Heart left ventricle (tissue), 13 donors: Measurements from ENCODE around the gene C10orf53.

ENCODE experiments used
- CTCF ChIP-seq, 12 donors: fragments of 200-600 bp; sonication (generic) in 4 of 12; IDR thresholded peaks; one replicate each; pipeline versions ENCODE4 v1.5.0 to v1.8.0; 2018 to 2022; ENCODE audit warnings: antibody characterized with exemption in 12 of 12, mild to moderate bottlenecking in 5 of 12
- POLR2A ChIP-seq, 2 donors: fragments of 450-650 bp; IDR thresholded peaks; one replicate each; pipeline ENCODE4 v1.6.1; 2017; ENCODE audit warnings: antibody characterized with exemption in 2 of 2, mild to moderate bottlenecking in 2 of 2, moderate library complexity in 2 of 2
- donor health status: ischemic (EF 13 %, LVEDD 7.1; RV severe dilation, severe dysfunction).
- donor health status: DM: no; HTN: yes; CAD: no.
- donor health status: DM: no; HTN: no; CAD: no.
- donor health status: ischemic (EF 25% LVEDD 6.9; RV normal size, moderate dysfunction).
- donor health status: ischemic (EF 25% LVEDD 5.7; RV mildly dilated, moderate dysfunction).
- donor health status: ischemic (EF 35%, LVEDD 5.7; RV mildly dilated, moderate dysfunction).
- donor health status: nonischemic (EF 11% LVEDD 7.7; RV severe dilation, severe dysfunction).
- donor health status: DM: yes; HTN: yes; CAD: no.
- donor health status: PGD.
- donor health status: ischemic (EF 29% LVEDD 5.4; RV normal size, mild dysfunction).
- donor health status: nonischemic (EF 23%, LVEDD 6.1; RV moderate dilation, normal function).

GRCh38 chr10:49686651-49687050, 7.2 kb downstream of the C10orf53 start:
- no peak for TF ChIP-seq POLR2A (IDR thresholded peaks at IDR 0.05)
- TF ChIP-seq CTCF (IDR thresholded peaks at IDR 0.05): no peak
